ENCODE data around the gene LMO7. TPM values are rescaled to one million over a fixed set of nuclear protein-coding genes. Genes with fewer than 3 reads are reported as not detected.
"Not testable (repeated sequence)": the region's sequence is repeated elsewhere in the genome, so short reads cannot be mapped to it uniquely, and the experiment has no call there.

The LMO7 gene
- polyA plus RNA-seq, 1 experiment: 149 TPM

DNA sequence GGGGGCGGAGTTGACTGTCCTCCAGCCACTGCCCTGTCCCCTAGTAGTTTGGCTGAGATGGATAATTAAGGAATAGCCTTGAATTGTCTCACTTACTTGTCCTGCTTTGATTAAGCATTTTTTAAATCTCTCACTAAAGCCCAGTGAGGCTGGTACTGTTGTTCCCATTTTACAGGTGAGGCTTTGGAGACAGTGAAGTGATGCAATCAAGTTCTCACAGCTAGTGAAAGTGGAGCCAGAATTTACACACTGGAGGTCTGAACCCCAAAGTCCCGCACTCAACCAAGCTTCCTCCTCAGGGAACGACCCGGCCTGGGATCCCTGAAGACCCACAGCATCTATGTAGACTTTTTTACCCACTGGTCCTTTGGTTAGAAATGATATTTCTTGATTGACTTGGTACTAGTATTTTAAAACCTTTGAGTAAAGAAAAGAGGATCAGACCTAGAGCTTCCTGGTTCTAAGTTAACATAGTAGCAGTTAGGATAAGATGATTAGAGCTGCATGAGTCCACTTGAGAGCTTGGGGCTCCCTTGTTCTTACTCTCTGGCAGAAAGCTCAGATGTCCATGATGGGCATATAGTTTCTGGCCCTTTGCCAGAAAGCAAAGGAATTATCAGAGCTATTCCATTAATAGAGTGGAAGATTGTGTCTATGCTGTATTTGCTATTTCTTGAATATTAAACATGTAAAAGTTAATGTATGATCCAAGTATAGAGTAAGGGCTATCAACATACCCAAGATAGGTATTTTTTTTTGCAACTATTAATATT, 154.3 kb downstream of the LMO7 start:
- Histone ChIP-seq H3K27me3 (ENCODE audit: control insufficient read depth, insufficient read depth, low read length) (no peaks in the 10 kb centered on the region), H3K36me3 (ENCODE audit: control insufficient read depth, insufficient read depth, low read length) (no peaks in the 10 kb centered on the region; the same call in none of the 2 replicates), H3K4me3 (ENCODE audit: low read depth, low read length) (no peak overlapping the region)
- TF ChIP-seq, protein P1, sequence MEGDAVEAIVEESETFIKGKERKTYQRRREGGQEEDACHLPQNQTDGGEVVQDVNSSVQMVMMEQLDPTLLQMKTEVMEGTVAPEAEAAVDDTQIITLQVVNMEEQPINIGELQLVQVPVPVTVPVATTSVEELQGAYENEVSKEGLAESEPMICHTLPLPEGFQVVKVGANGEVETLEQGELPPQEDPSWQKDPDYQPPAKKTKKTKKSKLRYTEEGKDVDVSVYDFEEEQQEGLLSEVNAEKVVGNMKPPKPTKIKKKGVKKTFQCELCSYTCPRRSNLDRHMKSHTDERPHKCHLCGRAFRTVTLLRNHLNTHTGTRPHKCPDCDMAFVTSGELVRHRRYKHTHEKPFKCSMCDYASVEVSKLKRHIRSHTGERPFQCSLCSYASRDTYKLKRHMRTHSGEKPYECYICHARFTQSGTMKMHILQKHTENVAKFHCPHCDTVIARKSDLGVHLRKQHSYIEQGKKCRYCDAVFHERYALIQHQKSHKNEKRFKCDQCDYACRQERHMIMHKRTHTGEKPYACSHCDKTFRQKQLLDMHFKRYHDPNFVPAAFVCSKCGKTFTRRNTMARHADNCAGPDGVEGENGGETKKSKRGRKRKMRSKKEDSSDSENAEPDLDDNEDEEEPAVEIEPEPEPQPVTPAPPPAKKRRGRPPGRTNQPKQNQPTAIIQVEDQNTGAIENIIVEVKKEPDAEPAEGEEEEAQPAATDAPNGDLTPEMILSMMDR (IDR thresholded peaks at IDR 0.05; ENCODE audit: insufficient read depth, low read depth, low read length): no peak
- ChIA-PET CTCF (interaction anchor here (0.8 to 1.7 kb wide), 3 partner anchors 20 to 95 kb away, joined by 3 to 5 read pairs (median 3); no protein-coding TSS in a partner anchor), POLR2A (interaction anchor here (0.6 kb wide), 1 partner anchor 147 kb away, joined by 3 read pairs; no protein-coding TSS in a partner anchor)
- DNase-seq (ENCODE audit: low read depth): no peak

DNA sequence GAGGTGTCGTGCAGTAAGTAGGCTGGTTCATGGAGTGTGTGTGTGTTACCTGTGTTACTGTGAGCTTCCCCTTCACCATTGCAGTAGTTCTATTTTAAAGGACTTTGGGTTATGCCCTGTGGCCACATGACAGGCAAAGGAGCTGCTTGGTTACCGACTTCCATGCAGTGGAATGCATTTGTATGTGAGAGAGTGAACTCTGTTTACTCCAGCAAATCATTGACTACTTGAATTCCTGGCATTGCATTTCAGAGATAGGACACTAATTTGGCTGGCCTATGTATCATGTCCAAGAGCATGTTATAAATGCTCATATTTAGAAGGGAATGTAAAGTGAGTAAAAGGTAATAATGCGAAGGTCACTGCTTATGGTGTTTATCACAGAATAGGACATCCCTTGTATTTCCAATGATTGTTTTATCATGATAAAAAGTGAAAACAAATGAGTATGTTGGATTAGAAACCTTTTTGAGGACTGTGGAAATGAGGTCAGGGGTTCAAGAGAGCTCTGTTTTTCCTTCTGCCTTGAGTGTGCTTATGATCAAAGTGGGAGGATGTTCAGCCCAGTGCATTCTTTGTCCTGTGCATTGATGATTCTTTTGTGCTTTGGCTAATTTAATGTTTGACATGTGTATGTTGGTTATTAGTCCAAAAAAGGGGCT, 156.5 kb downstream of the LMO7 start:
- TF ChIP-seq, protein P1 (IDR thresholded peaks at IDR 0.05; ENCODE audit: insufficient read depth, low read depth, low read length): no peak
- no peak for DNase-seq (ENCODE audit: low read depth)
- Histone ChIP-seq H3K4me3 (ENCODE audit: low read depth, low read length) (no peak overlapping the region), H3K27me3 (ENCODE audit: control insufficient read depth, insufficient read depth, low read length) (no peaks in the 10 kb centered on the region), H3K36me3 (ENCODE audit: control insufficient read depth, insufficient read depth, low read length) (peaks cover 2% of the 10 kb centered on the region)
- ChIA-PET POLR2A (interaction anchor here (0.6 kb wide), 2 partner anchors 38 to 1234 kb away, joined by 3 to 12 read pairs; partner anchors contain the start of gene FBXL3), CTCF (interaction anchor here (1.8 kb wide), 1 partner anchor 96 kb away, joined by 12 read pairs; no protein-coding TSS in a partner anchor)

DNA sequence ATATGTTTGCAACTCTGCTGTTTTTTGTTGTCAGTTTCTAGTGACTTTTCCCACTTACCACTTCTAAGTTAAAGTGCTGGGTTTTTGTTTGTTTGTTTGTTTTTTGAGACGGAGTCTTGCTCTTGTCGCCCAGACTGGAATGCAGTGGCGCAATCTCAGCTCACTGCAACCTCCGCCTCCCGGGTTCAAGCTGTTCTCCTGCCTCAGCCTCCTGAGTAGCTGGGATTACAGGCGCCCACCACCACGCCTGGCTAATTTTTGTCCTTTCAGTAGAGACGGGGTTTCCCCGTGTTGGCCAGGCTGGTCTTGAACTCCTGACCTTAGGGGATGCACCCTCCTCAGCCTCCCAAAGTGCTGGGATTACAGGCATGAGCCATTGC, 157.0 kb downstream of the LMO7 start:
- H3K36me3 ChIP-seq (ENCODE audit: control insufficient read depth, insufficient read depth, low read length); DNase-seq (ENCODE audit: low read depth); H3K27me3 ChIP-seq (ENCODE audit: control insufficient read depth, insufficient read depth, low read length); H3K4me3 ChIP-seq (ENCODE audit: low read depth, low read length): not testable (repeated sequence)
- ChIA-PET POLR2A (interaction anchor here (0.6 kb wide), 1 partner anchor 40 kb away, joined by 3 read pairs; no protein-coding TSS in a partner anchor), CTCF (interaction anchor here (1.8 kb wide), 1 partner anchor 97 kb away, joined by 12 read pairs; no protein-coding TSS in a partner anchor)

DNA sequence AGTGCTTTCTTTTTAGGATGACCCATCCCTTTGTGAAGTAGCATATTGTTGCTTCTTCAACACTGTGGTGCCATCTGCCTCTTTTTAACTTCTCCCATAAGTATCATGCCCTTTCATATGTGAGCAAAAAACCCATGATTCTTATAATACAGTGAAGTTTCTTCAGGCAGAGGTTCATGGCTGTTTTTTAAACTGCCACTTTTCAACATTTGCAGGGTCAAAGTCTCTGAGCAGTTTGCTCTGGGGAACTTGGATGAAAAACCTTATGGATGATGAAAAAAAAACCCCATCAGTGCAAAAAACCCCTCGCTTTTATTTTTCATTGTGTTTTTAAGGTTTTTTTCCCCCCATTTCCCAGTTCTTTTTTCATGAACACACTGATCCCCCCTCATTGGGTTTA, 158.5 kb downstream of the LMO7 start:
- H3K27me3 ChIP-seq (ENCODE audit: control insufficient read depth, insufficient read depth, low read length): no peaks in the 10 kb centered on the region
- H3K36me3 ChIP-seq (ENCODE audit: control insufficient read depth, insufficient read depth, low read length): peaks cover 2% of the 10 kb centered on the region
- ChIA-PET POLR2A (interaction anchor here (0.6 kb wide), 1 partner anchor 9 kb away, joined by 5 read pairs; no protein-coding TSS in a partner anchor), CTCF (no interaction called here)
- H3K4me3 ChIP-seq (ENCODE audit: low read depth, low read length): no peak overlapping the region
- TF ChIP-seq, protein P1 (IDR thresholded peaks at IDR 0.05; ENCODE audit: insufficient read depth, low read depth, low read length): no peak
- no peak for DNase-seq (ENCODE audit: low read depth)

DNA sequence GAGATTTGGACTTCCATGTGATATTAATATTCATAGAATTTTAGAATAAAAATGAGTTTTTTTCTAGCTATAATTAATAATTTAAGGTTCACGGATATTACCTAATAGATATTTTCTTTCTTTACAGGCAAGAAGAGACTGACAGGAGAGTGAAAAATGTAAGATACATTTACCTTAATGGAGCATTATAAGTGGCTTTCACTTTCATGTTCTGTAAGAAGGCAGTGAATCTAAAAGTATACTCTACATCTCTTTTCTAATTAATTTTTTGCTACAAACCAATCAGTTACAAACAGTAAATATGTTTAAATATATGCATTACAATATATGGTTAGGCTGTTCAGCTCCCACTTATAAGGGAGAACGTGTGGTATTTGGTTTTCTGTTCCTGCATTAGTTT, 159.1 kb downstream of the LMO7 start:
- Histone ChIP-seq H3K27me3 (ENCODE audit: control insufficient read depth, insufficient read depth, low read length) (no peaks in the 10 kb centered on the region), H3K36me3 (ENCODE audit: control insufficient read depth, insufficient read depth, low read length) (peaks cover 2% of the 10 kb centered on the region), H3K4me3 (ENCODE audit: low read depth, low read length) (no peak overlapping the region)
- TF ChIP-seq, protein P1 (IDR thresholded peaks at IDR 0.05; ENCODE audit: insufficient read depth, low read depth, low read length): no peak
- DNase-seq (ENCODE audit: low read depth): no peak
- POLR2A ChIA-PET: interaction anchor here (0.6 kb wide), 1 partner anchor 9 kb away, joined by 5 read pairs; no protein-coding TSS in a partner anchor
- CTCF ChIA-PET: no interaction called here
